Measurements from ENCODE around the gene TMEM171.

- TF ChIP-seq GATA2 (IDR thresholded peaks at IDR 0.05; ENCODE audit: low read depth, low read length) (no peak), GATA3 (IDR thresholded peaks at IDR 0.05; ENCODE audit: low read depth, low read length) (no peak)
Measured at GRCh38 chr5:73126381-73126780, 6.0 kb downstream of the TMEM171 start.

Measured in SH-SY5Y (cell line).